ENCODE results near the gene CORO2A. TPM values are rescaled to one million over a fixed set of nuclear protein-coding genes. Genes with fewer than 3 reads are reported as not detected.

CORO2A gene
- total and polyA plus RNA-seq, 9 donors: 0.13 to 3.7 (median 1.2) TPM

DNA sequence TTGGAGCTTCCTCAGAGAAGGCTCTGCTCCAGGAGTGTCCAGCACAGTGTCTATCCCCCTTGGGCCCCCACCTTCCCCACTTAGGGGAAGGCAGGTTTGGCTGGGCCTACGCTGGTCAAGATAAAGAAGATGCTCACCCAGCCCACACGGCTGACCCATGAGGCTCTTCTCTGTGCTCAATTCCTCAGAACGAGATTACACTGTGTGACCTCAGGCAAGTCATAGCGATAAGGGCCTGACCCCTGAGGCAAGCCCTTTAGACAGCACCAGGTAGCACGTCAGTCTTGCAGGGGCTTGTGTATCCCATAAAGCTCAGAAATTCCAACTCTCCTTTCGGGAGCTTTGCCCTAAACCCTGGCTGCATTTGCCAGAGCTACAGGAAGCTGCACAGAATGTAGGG, 32.6 kb downstream of the CORO2A start:
- Histone ChIP-seq H3K36me3 (no peaks in the 10 kb centered on the region), H3K4me3 (no peak overlapping the region), H3K27me3 (no peaks in the 10 kb centered on the region), H3K27ac (no peak overlapping the region), H3K4me1 (ENCODE audit: insufficient read depth) (no peaks in the 10 kb centered on the region), H3K9me3 (no peaks in the 10 kb centered on the region)
- TF ChIP-seq CTCF (IDR thresholded peaks at IDR 0.05) (no peak), POLR2A (IDR thresholded peaks at IDR 0.05) (no peak), EP300 (IDR thresholded peaks at IDR 0.05) (no peak)
- intact Hi-C loops (cut with DNase I): no loop called here
- DNase-seq: no peak
- WGBS, 3 donors: 60 to 67% (median 62%) methylated on average over 6 of the region's 6 CpGs

DNA sequence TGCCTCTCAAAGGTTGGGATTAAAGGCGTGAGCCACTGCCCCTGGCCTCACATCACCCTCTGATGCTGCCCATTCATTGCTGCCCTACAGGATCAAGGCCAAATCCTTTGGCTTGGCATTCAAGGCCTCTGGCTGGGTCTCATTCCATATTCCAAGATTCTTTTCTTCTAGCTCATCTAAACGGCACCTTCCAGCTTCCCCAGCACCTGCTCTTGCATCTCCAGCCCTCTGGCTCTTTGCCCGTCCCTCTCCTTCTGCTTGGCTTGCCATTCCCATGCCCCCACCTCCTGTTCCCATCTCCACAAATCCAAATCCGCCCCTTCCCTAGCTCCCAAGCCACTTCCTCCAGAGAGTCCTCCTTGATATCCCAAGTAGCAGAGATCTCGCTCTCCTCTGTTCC, 33.1 kb downstream of the CORO2A start:
- Histone ChIP-seq H3K9me3 (no peaks in the 10 kb centered on the region), H3K4me1 (ENCODE audit: insufficient read depth) (no peaks in the 10 kb centered on the region), H3K36me3 (no peaks in the 10 kb centered on the region), H3K27me3 (no peaks in the 10 kb centered on the region), H3K27ac (no peak overlapping the region), H3K4me3 (no peak overlapping the region)
- TF ChIP-seq EP300 (IDR thresholded peaks at IDR 0.05): no peak
- TF ChIP-seq CTCF (IDR thresholded peaks at IDR 0.05): no peak
- no peak for TF ChIP-seq POLR2A (IDR thresholded peaks at IDR 0.05)
- no peak for DNase-seq
- 85 to 88% (median 88%) methylated on average over 5 of the region's 5 CpGs for WGBS, 3 donors
- intact Hi-C loops (cut with DNase I): no loop called here

GRCh38 chr9:98158071-98158831, 34.2 kb downstream of the CORO2A start:
- Histone ChIP-seq H3K4me3 (no peak overlapping the region), H3K27ac (no peak overlapping the region), H3K36me3 (no peaks in the 10 kb centered on the region), H3K9me3 (no peaks in the 10 kb centered on the region), H3K4me1 (ENCODE audit: insufficient read depth) (no peaks in the 10 kb centered on the region), H3K27me3 (no peaks in the 10 kb centered on the region)
- no peak for DNase-seq
- TF ChIP-seq POLR2A (IDR thresholded peaks at IDR 0.05) (no peak), CTCF (IDR thresholded peaks at IDR 0.05) (no peak), EP300 (IDR thresholded peaks at IDR 0.05) (no peak)
- WGBS, 3 donors: 71 to 76% (median 76%) methylated on average over 4 of the region's 4 CpGs
- intact Hi-C loops (cut with DNase I): no loop called here

DNA sequence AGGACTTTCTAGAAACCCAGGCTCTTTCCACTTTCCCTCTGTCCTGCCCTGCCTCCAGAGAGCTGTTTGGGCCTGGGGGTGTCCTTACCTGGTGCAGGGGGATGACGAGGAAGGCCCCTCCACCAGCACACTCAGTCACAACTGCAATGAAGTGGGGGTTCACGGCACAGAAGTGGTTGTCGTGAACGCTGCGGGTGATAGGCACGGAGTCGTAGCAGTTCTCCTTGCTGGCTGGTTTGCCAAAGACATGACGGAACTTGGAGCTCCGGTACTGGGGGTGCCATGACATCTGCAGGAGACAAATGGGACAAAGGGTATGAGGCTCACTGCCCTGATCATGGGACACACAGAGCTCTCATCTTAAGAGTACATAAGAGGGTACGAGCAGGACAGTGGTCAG, 35.1 kb downstream of the CORO2A start:
- WGBS, 3 donors: 88 to 96% (median 93%) methylated on average over 10 of the region's 10 CpGs
- TF ChIP-seq EP300 (IDR thresholded peaks at IDR 0.05) (no peak), CTCF (IDR thresholded peaks at IDR 0.05) (no peak), POLR2A (IDR thresholded peaks at IDR 0.05) (no peak)
- no peaks in the 10 kb centered on the region for H3K9me3 ChIP-seq
- no peaks in the 10 kb centered on the region for H3K27me3 ChIP-seq
- no peak overlapping the region for H3K4me3 ChIP-seq
- DNase-seq: no peak
- no peak overlapping the region for H3K27ac ChIP-seq
- H3K4me1 ChIP-seq (ENCODE audit: insufficient read depth): no peaks in the 10 kb centered on the region
- intact Hi-C loops (cut with DNase I): no loop called here
- H3K36me3 ChIP-seq: no peaks in the 10 kb centered on the region

Measured in ovary (tissue), 9 donors.